IPS-20b (cell line): ENCODE results near the gene XXYLT1.

Experiments used
- H3K27ac ChIP-seq: one replicate; pipeline ENCODE4 v1.5.1; 2013; ENCODE audit warnings: low read length
- H3K27me3 ChIP-seq: 2 replicates; pipeline ENCODE4 v1.6.1; 2013; ENCODE audit warnings: mild to moderate bottlenecking, low read length, inconsistent platforms; ENCODE audit not compliant: insufficient read depth
- H3K36me3 ChIP-seq: 2 replicates; pipeline ENCODE4 v1.6.1; 2013; ENCODE audit warnings: low read depth, mild to moderate bottlenecking, inconsistent platforms, low read length, moderate library complexity; ENCODE audit not compliant: insufficient read depth
- H3K4me1 ChIP-seq: 2 replicates; pipeline ENCODE4 v1.6.1; 2013; ENCODE audit warnings: mild to moderate bottlenecking, control low read depth, inconsistent platforms, low read length, moderate library complexity; ENCODE audit not compliant: insufficient read depth
- H3K4me3 ChIP-seq: 2 replicates; pipeline ENCODE4 v1.5.1; 2013; ENCODE audit warnings: mild to moderate bottlenecking, low read length, inconsistent platforms
- H3K9ac ChIP-seq: 2 replicates; pipeline ENCODE4 v1.6.1; 2013; ENCODE audit warnings: low read depth, mild to moderate bottlenecking, inconsistent platforms, low read length, moderate library complexity
- H3K9me3 ChIP-seq: 2 replicates; pipeline ENCODE4 v1.6.1; 2013; ENCODE audit warnings: mild to moderate bottlenecking, low read depth, low read length, inconsistent platforms; ENCODE audit not compliant: insufficient read depth

XXYLT1 gene

GRCh38 chr3:195208631-195209030 is 62.3 kb downstream of the XXYLT1 start:
- H3K4me3 ChIP-seq = no peak overlapping the region
- no peak overlapping the region for H3K9ac ChIP-seq
- peaks cover 5% of the 10 kb centered on the region; the same call in 1 of the 2 replicates for H3K4me1 ChIP-seq
- H3K27ac ChIP-seq = no peak overlapping the region
- H3K36me3 ChIP-seq = no peaks in the 10 kb centered on the region
- H3K9me3 ChIP-seq = no peaks in the 10 kb centered on the region
- no peaks in the 10 kb centered on the region for H3K27me3 ChIP-seq

- Histone ChIP-seq H3K9ac (no peak overlapping the region), H3K4me1 (peaks cover 4% of the 10 kb centered on the region; the same call in 1 of the 2 replicates), H3K27ac (no peak overlapping the region), H3K4me3 (no peak overlapping the region), H3K36me3 (no peaks in the 10 kb centered on the region), H3K27me3 (no peaks in the 10 kb centered on the region), H3K9me3 (no peaks in the 10 kb centered on the region)
Observed at GRCh38 chr3:195208183-195208582, 62.8 kb downstream of the XXYLT1 start.

GRCh38 chr3:195207731-195208130 is 63.2 kb downstream of the XXYLT1 start:
- Histone ChIP-seq H3K27me3 (no peaks in the 10 kb centered on the region), H3K4me1 (peaks cover 4% of the 10 kb centered on the region; the same call in 1 of the 2 replicates), H3K27ac (no peak overlapping the region), H3K4me3 (no peak overlapping the region), H3K9ac (no peak overlapping the region), H3K9me3 (no peaks in the 10 kb centered on the region), H3K36me3 (no peaks in the 10 kb centered on the region)

GRCh38 chr3:195207056-195207455 is 63.9 kb downstream of the XXYLT1 start:
- Histone ChIP-seq H3K9me3 (no peaks in the 10 kb centered on the region), H3K27me3 (no peaks in the 10 kb centered on the region), H3K36me3 (no peaks in the 10 kb centered on the region), H3K4me3 (no peak overlapping the region), H3K4me1 (peaks cover 4% of the 10 kb centered on the region; the same call in 1 of the 2 replicates), H3K9ac (no peak overlapping the region), H3K27ac (no peak overlapping the region)

GRCh38 chr3:195204360-195205163 is 66.4 kb downstream of the XXYLT1 start:
- no peak overlapping the region for H3K27ac ChIP-seq
- H3K4me3 ChIP-seq = no peak overlapping the region
- no peaks in the 10 kb centered on the region; the same call in 1 of the 2 replicates for H3K4me1 ChIP-seq
- no peaks in the 10 kb centered on the region for H3K36me3 ChIP-seq
- no peaks in the 10 kb centered on the region for H3K27me3 ChIP-seq
- no peaks in the 10 kb centered on the region for H3K9me3 ChIP-seq
- H3K9ac ChIP-seq = peak overlapping the region; percentile 24; the same call in 1 of the 2 replicates

GRCh38 chr3:195203606-195204005 is 67.4 kb downstream of the XXYLT1 start:
- Histone ChIP-seq H3K4me1 (no peaks in the 10 kb centered on the region; the same call in 1 of the 2 replicates), H3K27me3 (no peaks in the 10 kb centered on the region), H3K9ac (no peak overlapping the region), H3K9me3 (no peaks in the 10 kb centered on the region), H3K36me3 (no peaks in the 10 kb centered on the region), H3K4me3 (no peak overlapping the region), H3K27ac (no peak overlapping the region)

GRCh38 chr3:195201295-195201694 is 69.7 kb downstream of the XXYLT1 start:
- H3K27me3 ChIP-seq = no peaks in the 10 kb centered on the region
- H3K4me3 ChIP-seq = no peak overlapping the region
- no peak overlapping the region for H3K9ac ChIP-seq
- peaks cover 7% of the 10 kb centered on the region; the same call in 1 of the 2 replicates for H3K4me1 ChIP-seq
- no peaks in the 10 kb centered on the region for H3K9me3 ChIP-seq
- no peak overlapping the region for H3K27ac ChIP-seq
- H3K36me3 ChIP-seq = no peaks in the 10 kb centered on the region

GRCh38 chr3:195200010-195200822 is 70.7 kb downstream of the XXYLT1 start:
- Histone ChIP-seq H3K9ac (no peak overlapping the region), H3K9me3 (no peaks in the 10 kb centered on the region), H3K4me3 (no peak overlapping the region), H3K36me3 (no peaks in the 10 kb centered on the region), H3K4me1 (peaks cover 16% of the 10 kb centered on the region; the same call in 1 of the 2 replicates), H3K27me3 (no peaks in the 10 kb centered on the region), H3K27ac (no peak overlapping the region)

- Histone ChIP-seq H3K4me1 (peaks cover 26% of the 10 kb centered on the region; the same call in 1 of the 2 replicates), H3K27ac (no peak overlapping the region), H3K9me3 (no peaks in the 10 kb centered on the region), H3K36me3 (no peaks in the 10 kb centered on the region), H3K9ac (no peak overlapping the region), H3K27me3 (no peaks in the 10 kb centered on the region), H3K4me3 (no peak overlapping the region)
Observed at GRCh38 chr3:195198426-195199346, 72.3 kb downstream of the XXYLT1 start.

GRCh38 chr3:195197765-195198425 is 73.1 kb downstream of the XXYLT1 start:
- Histone ChIP-seq H3K9ac (no peak overlapping the region), H3K27me3 (no peaks in the 10 kb centered on the region), H3K4me3 (no peak overlapping the region), H3K36me3 (no peaks in the 10 kb centered on the region), H3K9me3 (no peaks in the 10 kb centered on the region), H3K4me1 (peaks cover 26% of the 10 kb centered on the region; the same call in 1 of the 2 replicates), H3K27ac (no peak overlapping the region)
